Activated T-helper 2 cell treated with anti-CD3 and anti-CD28 coated beads, Interferon-gamma antibody, Interleukin-2, Interleukin-4, amounts not matched to agents 10 μg/mL and 5 μg/mL and 100 μg/mL, durations not matched to agents 14 hours and 24 hours and 36 hours (primary cell): Measurements from ENCODE around the gene DCTN4. TPM values are rescaled to one million over a fixed set of nuclear protein-coding genes. Genes with fewer than 3 reads are reported as not detected.

Source experiments
- total RNA-seq: library from RNA; stranded (reverse); gene quantifications from 2 replicates; pipeline ENCODE4 v1.2.3, GENCODE V29; 2022

Gene DCTN4
- total RNA-seq, 1 donor from 2014 or later: 40.9 TPM

Other genes with a start within 250 kb of the DCTN4 start
- 0.11 TPM in 1 of 2 replicates, not detected in the other for gene SYNPO, start 118.4 kb downstream of the DCTN4 start, total RNA-seq
- gene MYOZ3, start 97.8 kb downstream of the DCTN4 start, total RNA-seq: 0.09 TPM in 2 replicates
- 65.2 and 71.7 TPM in 2 replicates for gene RBM22, start 58.0 kb downstream of the DCTN4 start, total RNA-seq
- gene SMIM3, start 19.7 kb upstream of the DCTN4 start, total RNA-seq: 24.5 and 25.7 TPM in 2 replicates
- gene IRGM, start 87.5 kb upstream of the DCTN4 start, total RNA-seq: 1.7 and 1.8 TPM in 2 replicates
- gene ZNF300, start 146.0 kb upstream of the DCTN4 start, total RNA-seq: 0.39 and 0.52 TPM in 2 replicates